ENCODE measurements around the gene ITPKB.

Gene ITPKB

DNA sequence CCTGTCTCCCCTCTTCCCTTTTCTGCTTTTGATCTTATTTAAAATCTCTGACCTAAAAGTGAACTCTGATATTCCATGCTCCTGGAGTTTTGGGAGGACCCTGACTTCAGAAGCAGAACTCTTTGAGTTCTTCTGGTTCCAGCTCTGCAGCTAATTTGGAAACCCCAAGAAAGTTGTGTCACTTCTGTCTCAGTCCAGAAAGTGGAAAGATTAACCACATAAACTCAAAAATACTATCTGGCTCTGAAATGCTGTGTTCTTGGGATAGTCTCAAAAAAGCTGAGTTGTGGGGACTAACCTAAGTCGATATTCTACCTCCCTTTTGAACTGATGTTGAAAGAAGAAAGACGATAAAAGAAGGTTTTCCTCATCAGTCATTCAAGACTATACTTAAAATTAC, 59.8 kb downstream of the ITPKB start:
- DNase-seq (ENCODE audit: extremely low read depth, insufficient read length) = no peak
- Histone ChIP-seq H3K4me3 (replicated peaks; ENCODE audit: low read depth, low read length) (no peak overlapping the region), H3K27me3 (replicated peaks; ENCODE audit: control insufficient read depth, insufficient read depth, low read length) (no peaks in the 10 kb centered on the region), H3K36me3 (ENCODE audit: control insufficient read depth, insufficient read depth, low read length) (no peaks in the 10 kb centered on the region)
- TF ChIP-seq, protein P1, sequence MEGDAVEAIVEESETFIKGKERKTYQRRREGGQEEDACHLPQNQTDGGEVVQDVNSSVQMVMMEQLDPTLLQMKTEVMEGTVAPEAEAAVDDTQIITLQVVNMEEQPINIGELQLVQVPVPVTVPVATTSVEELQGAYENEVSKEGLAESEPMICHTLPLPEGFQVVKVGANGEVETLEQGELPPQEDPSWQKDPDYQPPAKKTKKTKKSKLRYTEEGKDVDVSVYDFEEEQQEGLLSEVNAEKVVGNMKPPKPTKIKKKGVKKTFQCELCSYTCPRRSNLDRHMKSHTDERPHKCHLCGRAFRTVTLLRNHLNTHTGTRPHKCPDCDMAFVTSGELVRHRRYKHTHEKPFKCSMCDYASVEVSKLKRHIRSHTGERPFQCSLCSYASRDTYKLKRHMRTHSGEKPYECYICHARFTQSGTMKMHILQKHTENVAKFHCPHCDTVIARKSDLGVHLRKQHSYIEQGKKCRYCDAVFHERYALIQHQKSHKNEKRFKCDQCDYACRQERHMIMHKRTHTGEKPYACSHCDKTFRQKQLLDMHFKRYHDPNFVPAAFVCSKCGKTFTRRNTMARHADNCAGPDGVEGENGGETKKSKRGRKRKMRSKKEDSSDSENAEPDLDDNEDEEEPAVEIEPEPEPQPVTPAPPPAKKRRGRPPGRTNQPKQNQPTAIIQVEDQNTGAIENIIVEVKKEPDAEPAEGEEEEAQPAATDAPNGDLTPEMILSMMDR (IDR thresholded peaks at IDR 0.05; ENCODE audit: insufficient read depth, low read length, poor library complexity, severe bottlenecking) = no peak

DNA sequence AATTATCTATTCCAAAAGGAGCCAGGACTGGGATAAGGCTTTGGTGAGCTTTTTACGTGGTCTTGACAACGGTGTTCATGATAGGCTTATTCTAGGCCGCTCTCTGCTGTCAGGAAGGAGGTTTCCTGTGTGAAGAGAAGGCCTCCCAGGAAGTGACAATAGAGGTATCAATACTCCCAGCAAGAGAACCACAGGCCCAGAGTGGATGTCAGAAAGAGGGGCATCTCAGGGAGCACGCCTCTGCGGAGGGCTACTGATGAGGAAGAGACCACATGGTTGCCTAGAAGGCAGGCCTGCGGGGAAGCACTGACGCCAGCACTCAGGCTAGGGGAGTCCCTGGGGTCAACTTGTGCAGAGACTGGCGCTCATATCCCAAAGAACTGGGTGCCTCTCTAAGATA, 60.4 kb downstream of the ITPKB start:
- no peaks in the 10 kb centered on the region for H3K27me3 ChIP-seq (replicated peaks; ENCODE audit: control insufficient read depth, insufficient read depth, low read length)
- H3K36me3 ChIP-seq (ENCODE audit: control insufficient read depth, insufficient read depth, low read length) = no peaks in the 10 kb centered on the region
- TF ChIP-seq, protein P1 (IDR thresholded peaks at IDR 0.05; ENCODE audit: insufficient read depth, low read length, poor library complexity, severe bottlenecking) = no peak
- DNase-seq (ENCODE audit: extremely low read depth, insufficient read length) = no peak
- no peak overlapping the region for H3K4me3 ChIP-seq (replicated peaks; ENCODE audit: low read depth, low read length)

DNA sequence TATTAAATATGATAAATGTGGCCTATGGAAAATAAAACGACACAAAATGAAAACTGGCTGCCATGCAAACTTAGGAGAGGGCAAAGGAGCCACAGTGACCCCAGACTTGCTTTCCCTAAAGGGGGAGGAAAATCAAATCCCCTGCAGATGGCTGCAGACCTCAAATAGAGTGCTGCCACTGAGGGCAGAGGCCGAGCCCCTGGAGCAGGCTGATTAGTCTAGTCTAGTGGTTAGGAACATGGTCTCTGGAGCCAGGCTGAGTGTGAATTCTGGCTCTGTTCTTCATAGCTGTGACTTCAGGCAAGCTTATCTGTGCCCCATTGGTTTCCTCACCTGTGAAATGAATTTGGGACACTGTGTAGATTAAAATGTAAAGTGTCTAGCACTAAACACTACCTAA, 60.8 kb downstream of the ITPKB start:
- H3K4me3 ChIP-seq (replicated peaks; ENCODE audit: low read depth, low read length) = no peak overlapping the region
- TF ChIP-seq, protein P1 (IDR thresholded peaks at IDR 0.05; ENCODE audit: insufficient read depth, low read length, poor library complexity, severe bottlenecking) = no peak
- H3K27me3 ChIP-seq (replicated peaks; ENCODE audit: control insufficient read depth, insufficient read depth, low read length) = no peaks in the 10 kb centered on the region
- H3K36me3 ChIP-seq (ENCODE audit: control insufficient read depth, insufficient read depth, low read length) = no peaks in the 10 kb centered on the region
- no peak for DNase-seq (ENCODE audit: extremely low read depth, insufficient read length)

DNA sequence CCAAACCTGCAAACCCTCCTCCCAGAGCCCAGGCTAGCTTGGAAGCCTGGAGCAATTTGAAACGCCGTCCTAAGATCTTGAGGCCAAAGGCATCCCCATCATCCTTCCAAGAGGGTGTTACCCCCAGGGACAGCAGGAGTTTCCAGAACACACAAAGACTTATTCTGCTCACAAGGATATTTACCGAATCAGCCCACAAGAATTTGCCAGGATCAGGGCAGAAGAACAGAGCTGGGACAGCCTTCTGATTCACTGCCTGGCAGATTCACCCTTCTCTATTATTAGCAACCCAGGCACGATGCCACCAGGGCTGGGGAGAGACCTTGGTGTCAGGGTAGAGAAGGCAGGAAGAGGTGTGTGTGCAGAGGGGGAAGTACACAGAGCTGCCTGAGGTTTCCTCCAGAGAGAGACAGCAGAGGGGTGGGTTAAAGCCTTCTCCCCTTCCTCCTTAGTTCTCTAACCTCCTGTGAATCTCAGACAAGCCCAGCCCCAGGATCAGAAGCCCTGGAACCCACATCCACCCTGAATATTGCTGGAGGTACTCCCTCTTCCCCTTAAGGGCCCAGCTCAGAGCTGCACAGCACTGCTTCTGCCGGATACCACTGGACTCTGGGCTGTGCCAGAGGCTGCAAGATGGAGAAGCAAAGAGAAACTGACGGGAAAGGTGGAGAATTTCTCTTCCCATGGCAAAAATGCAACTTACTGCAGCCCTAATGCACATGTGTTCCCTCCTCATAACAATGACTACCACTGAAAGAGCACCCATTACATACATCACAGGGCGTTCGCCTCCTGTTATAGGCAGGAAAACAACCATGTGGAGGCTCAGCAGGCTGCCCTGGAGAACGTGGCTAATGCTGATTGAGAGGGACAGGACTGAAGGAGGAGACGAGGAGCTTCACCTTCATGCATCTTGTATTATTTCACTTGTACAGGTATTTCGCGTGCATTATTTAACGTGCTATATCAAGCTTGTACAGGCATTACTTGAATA, 61.8 kb downstream of the ITPKB start:
- TF ChIP-seq, protein P1 (IDR thresholded peaks at IDR 0.05; ENCODE audit: insufficient read depth, low read length, poor library complexity, severe bottlenecking) = no peak
- DNase-seq (ENCODE audit: extremely low read depth, insufficient read length) = no peak
- Histone ChIP-seq H3K36me3 (ENCODE audit: control insufficient read depth, insufficient read depth, low read length) (0 out of 2 replicates have a peak, but pooled peaks cover 2% of the 10 kb centered on the region), H3K27me3 (replicated peaks; ENCODE audit: control insufficient read depth, insufficient read depth, low read length) (no peaks in the 10 kb centered on the region), H3K4me3 (replicated peaks; ENCODE audit: low read depth, low read length) (no peak overlapping the region)

DNA sequence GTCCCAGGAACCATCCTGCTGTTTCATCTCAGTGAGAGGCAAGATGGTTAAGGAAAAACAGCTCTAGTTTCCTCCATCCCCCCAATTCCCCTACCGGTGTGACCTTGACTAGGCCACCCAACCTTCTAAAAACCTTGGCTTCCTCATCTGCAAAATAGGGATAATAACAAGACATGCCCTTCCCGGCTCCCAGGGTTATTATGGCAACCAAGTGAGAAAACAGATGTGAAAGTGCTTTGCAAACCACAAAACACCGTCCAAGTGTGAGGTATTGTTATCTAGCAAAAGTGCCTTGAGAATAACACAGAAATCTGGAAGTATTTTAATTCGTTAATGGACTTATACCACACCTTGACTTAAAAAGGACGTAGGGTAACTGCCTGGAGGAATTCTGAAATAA, 62.7 kb downstream of the ITPKB start:
- no peak for DNase-seq (ENCODE audit: extremely low read depth, insufficient read length)
- no peak overlapping the region for H3K4me3 ChIP-seq (replicated peaks; ENCODE audit: low read depth, low read length)
- 0 out of 2 replicates have a peak, but pooled peaks cover 2% of the 10 kb centered on the region for H3K36me3 ChIP-seq (ENCODE audit: control insufficient read depth, insufficient read depth, low read length)
- TF ChIP-seq, protein P1 (IDR thresholded peaks at IDR 0.05; ENCODE audit: insufficient read depth, low read length, poor library complexity, severe bottlenecking) = no peak
- H3K27me3 ChIP-seq (replicated peaks; ENCODE audit: control insufficient read depth, insufficient read depth, low read length) = no peaks in the 10 kb centered on the region
